HG03045 (cell line): ENCODE results near the gene AGR3.

Experiments
- ATAC-seq: cut with Tn5 transposase; IDR thresholded peaks from one replicate; pipeline ENCODE4 v1.9.1; 2021; ENCODE audit warnings: mild to moderate bottlenecking, moderate library complexity; ENCODE audit not compliant: unreplicated experiment

AGR3 gene

GRCh38 chr7:16881844-16882243 is at the start of gene AGR3:
TSS of gene AGR3 (minus strand) at chr7:16881983. CDS start at chr7:16878618, 3,365 bp downstream.
- no peak for ATAC-seq

DNA sequence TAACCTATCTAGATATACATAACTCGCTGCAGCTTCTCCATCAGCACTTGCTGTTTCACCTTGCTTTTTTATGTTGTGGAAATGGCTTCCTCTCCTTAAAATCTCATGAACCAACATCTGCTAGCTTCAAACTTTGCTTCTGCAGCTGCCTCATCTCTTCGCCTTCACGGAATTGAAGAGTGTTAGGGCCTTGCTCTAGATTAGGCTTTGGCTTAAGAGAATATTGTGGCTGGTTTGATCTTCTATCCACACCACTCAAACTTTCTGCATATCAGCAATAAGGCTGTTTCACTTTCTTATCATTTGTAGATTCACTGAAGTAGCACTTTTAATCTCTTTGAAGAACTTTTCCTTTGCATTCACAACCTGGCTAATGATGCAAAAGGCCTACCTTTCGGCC is 49.2 kb upstream of the AGR3 start:
- ATAC-seq: no peak

DNA sequence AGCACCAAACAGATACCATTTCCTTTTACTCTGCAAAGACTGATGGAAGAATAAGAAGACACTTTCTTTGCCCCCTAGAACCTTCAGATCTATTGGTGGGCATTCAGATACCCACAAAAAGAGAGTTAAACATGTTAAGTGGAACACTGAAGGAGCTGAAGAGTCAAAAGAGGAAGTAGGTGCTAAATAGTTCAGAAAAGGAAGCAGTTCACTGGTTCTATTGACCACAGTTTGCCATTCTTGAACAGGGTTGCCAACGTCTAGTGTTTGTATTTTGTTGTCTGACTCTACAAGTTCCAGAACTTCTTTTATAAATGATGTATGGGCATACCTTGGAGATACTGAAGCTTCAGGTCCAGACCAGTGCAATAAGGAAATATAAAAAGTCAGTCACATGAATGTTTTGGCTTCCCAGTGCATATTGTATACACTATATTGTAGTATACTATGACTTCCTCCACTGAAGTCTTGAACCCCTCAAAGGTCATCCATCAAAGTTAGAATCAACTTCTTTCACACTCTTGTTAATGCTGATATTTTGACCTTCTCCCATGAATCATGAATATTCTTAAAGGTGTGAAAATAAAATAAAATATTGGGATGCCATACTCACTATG is 47.5 kb upstream of the AGR3 start:
- peak; percentile 76 for ATAC-seq

GRCh38 chr7:16926861-16927260 is 45.1 kb upstream of the AGR3 start:
- no peak for ATAC-seq

DNA sequence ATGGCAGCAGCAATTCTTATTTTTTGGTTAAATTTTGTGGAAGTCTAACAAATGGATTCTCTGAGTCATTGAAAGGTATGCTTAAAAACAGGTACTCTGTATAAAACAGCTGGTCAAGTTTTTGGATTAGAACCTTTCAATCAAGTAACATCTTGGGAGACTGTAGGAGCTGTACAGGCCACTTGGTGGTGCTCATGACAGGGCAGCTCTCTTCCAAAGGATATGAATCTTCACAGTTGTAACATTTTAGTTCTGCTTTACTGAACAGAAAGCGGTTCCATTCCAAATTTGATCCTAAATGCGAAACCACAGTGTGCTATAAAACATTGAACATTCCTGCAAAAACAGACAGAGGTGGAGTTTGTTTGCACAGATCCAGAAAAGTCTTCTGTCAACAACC is 44.5 kb upstream of the AGR3 start:
- peak; percentile 43 for ATAC-seq

GRCh38 chr7:16925609-16926008 is 43.8 kb upstream of the AGR3 start:
- no peak for ATAC-seq

DNA sequence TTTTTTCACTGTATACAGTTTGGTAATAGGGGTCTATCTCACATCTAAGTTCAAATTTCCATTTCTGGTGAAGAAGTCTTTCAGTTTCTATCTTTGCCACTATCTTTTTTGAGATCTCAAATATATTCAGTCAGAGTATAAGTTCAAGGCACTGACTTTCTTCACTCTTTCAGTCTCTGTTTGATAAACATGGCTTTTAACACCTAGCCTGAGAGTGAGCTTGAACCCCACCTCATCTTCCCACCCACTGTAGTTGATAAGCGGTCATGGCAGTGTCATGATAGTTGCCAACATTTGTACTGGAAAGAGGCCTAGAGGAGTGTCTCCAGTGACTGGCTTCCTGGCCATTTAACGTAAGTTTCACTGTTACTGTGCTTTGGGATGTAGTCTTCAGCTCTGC is 41.2 kb upstream of the AGR3 start:
- ATAC-seq: no peak

DNA sequence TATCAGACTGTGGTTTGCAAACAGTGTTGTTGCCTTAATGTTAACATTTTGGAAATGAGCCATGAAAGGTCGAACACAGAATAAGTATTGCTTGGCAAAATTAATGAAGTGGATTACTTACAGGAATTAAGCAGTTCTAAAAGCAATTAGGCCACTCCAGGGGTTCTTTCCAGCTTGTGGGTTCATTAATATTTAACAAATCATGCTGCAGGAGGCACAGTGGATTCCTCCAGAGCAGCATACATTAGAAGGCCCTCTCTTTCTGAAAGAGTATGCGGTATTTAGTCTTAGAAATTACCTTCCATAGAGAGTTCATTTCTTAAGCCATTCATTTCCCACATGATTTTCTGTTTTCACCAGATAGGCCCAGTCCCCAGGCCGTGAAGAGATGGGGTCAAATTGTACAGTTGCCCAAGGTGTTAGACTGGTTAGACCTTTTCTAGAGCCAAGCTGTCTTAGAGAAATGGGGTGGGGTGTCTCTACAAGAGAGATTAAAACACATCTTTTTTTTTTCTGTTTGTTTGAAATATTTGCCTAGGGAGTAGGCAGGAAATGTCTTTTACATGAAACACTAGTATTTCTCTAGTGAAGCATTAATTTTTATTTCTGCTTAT is 40.0 kb upstream of the AGR3 start:
- ATAC-seq: no peak

GRCh38 chr7:16921151-16921550 is 39.4 kb upstream of the AGR3 start:
- ATAC-seq: no peak

- ATAC-seq: no peak
Measured at GRCh38 chr7:16919440-16919839, 37.7 kb upstream of the AGR3 start.

DNA sequence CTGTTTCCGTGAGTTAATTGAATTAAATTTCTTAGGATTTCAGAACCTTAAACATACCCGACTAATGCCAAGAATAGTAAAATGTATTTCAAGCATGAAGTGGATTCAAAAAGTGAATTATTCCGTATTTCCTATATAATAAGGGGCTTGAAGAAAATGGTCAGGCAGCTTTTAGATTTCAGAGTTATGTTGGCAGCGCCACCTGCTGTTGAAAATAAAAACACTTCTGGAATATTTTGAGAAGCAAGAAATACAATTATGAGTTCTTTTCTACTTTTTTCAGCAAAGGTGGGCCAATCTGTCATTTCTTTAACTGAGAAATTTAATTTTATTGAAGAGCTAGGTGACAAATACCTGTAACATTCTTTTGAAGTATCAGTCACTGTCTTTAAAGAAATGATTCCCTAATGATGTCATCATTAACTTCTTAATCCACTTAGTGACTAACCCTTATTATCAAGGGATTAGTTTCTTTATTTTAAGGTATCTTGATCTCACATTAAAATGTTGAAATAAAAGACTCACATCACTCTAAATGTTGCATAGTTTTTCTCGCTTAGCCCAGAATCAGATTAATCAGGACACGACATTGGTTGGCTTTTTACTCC is 36.6 kb upstream of the AGR3 start:
- ATAC-seq: no peak

DNA sequence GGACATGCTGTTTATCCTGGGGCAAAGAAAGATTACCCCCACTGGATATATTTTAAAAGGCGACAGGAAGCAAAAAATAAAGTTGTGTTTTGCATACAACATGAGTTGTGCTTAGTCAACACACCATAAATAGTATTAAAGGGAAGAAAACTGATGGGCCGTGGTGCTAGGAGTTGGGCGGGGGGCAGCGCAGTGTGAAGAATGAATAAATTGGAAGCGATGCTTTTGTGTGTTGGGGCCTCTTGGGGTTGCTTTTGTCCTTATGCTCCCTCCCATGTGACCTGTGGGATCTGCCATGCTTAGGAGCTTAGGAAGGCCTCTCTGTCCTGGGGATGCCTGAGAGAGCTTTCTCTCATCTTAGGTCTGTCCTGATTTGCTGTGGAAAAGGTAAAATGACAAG is 35.0 kb upstream of the AGR3 start:
- ATAC-seq: no peak

GRCh38 chr7:16916105-16916639 is 34.4 kb upstream of the AGR3 start:
- no peak for ATAC-seq

- ATAC-seq: no peak
Measured at GRCh38 chr7:16915405-16915804, 33.6 kb upstream of the AGR3 start.

DNA sequence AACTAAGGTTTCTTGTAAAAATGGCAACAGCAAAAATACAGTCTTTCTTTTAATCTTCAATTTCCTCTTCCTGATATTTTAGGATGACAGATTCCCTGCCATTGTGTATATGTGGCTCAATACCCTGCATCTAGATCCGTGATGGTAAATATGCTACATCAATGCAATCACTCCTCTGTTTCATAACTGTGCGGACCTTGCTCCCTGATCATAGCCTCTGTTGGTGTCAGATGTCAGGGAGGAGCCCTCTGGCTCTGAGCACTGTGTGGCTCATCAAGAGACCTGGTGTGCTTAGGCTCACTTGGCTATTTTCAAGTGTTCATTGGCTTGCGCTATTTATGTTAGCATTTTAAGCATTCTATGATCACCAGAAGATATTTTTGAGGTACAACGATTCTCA is 33.0 kb upstream of the AGR3 start:
- no peak for ATAC-seq

DNA sequence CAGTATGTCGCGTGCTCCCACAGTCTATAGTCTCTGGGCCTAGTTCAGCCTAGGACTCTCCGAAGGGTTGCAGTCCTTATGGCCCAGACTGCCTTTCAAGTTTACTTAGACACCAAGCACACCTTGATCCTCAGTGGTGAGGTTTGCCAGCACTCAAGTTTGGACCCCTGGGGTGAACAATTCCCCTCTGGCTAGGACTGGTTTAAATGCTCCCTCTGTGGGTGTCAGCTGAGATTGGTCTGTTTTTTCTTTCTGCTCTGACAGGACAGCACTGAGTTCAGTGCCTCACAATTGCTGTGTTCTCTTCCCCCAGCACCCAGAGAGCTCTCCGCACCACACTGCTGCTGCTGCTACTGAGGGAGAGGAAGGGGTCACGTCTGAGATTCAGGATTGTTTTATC is 31.9 kb upstream of the AGR3 start:
- no peak for ATAC-seq

- ATAC-seq: no peak
Measured at GRCh38 chr7:16912540-16912939, 30.8 kb upstream of the AGR3 start.

- ATAC-seq: no peak
Measured at GRCh38 chr7:16908561-16908960, 26.8 kb upstream of the AGR3 start.

- no peak for ATAC-seq
Measured at GRCh38 chr7:16905300-16906044, 23.7 kb upstream of the AGR3 start.

DNA sequence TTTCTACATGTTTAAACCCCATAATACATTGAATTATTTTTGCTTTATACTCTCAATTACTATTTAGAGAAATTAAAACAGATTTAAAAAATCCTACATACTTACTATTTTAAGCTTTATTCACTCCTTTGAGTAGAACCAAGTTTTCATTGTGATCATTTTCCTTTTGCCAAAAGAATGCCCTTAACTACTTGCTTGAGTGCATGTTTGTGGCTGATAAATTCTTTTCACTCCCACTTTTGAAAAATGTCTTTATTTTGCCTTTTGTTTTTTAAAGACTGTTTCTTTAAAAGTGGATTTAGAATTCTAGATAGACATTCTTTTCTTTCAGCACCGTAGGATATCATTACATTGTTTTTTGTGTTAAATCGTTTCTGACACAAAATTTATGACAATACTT is 22.3 kb upstream of the AGR3 start:
- ATAC-seq: no peak

DNA sequence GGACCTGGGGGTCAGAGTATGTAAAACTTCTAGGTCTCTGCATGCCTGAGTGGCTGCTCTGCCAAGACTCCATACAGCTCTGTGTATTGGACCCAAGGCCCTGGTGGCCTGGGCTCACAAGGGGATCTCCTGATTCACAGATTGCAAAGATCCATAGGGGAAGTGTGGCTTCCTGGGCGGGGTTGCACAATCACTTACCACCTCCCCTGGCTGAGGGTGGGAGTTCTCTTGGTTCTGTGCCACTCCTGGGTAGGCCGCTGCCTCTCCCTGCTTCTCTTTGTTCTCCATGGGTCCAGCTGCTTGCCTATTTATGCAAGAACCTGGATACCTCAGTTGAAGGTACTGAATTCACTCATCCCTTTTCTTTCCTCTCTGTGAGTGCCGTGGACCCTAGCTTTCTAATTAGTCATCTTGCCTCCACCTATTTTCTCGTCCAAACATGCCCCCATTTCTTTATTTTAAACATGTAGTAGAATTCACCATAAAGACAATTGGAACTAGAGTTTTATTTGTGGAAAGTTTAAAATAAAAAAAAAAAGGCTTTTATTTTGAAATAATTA is 18.5 kb upstream of the AGR3 start:
- ATAC-seq: no peak
